LHCN-M2 (cell line): ENCODE measurements around the gene ALDH1A3. TPM values are rescaled to one million over a fixed set of nuclear protein-coding genes. Genes with fewer than 3 reads are reported as not detected.

Experiments used
- DNase-seq: peaks from one replicate; pipeline ENCODE4 v3.0.0-alpha.2; 2012; ENCODE audit warnings: low read depth
- total RNA-seq: library from RNA; depleted of rRNA; stranded (reverse); fragments of >200 nt; gene quantifications from 2 replicates; pipeline ENCODE4 v1.2.3, GENCODE V29; 2014; rRNA removed

The ALDH1A3 gene
- total RNA-seq, 1 experiment from 2014 or later = 0.11 TPM

DNA sequence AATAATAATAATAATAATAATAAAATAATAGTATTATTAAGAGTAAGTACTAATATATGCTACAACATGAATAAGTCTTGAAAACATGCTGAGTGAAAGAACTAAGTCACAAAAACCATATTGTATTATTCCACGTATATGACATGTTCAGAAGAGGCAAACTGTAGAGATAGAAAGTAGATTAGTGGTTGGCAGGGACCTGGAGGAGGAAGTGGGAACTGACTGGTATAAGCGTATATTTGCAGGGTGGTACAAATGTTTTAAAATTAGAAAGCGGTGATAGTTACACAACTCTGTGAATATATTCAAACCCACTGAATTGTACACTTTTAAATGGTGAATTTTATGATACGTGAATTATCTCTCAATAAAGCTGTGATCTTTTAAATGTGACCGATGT is 72.3 kb downstream of the ALDH1A3 start:
- DNase-seq = no peak

DNA sequence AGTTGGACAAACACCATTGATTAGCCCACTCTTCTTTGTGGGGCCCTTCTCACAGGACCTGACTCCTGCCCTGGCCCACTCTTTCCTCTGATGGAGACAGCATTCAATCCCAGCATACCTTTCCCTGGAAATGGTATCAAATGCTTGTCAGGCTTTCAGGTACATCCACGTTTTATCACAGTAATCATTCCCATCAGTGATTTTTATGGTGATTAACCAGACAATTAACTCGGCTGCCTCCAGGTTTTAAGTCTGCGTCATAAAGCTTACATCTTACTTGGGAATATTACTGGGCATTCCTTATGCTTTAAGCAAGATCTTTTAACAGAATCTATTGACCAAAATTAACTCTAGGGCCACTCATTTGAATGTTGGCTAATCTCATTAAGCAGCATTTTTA is 72.9 kb downstream of the ALDH1A3 start:
- DNase-seq = no peak

- DNase-seq = no peak
Observed at GRCh38 chr15:100958326-100959065, 78.9 kb downstream of the ALDH1A3 start.

DNA sequence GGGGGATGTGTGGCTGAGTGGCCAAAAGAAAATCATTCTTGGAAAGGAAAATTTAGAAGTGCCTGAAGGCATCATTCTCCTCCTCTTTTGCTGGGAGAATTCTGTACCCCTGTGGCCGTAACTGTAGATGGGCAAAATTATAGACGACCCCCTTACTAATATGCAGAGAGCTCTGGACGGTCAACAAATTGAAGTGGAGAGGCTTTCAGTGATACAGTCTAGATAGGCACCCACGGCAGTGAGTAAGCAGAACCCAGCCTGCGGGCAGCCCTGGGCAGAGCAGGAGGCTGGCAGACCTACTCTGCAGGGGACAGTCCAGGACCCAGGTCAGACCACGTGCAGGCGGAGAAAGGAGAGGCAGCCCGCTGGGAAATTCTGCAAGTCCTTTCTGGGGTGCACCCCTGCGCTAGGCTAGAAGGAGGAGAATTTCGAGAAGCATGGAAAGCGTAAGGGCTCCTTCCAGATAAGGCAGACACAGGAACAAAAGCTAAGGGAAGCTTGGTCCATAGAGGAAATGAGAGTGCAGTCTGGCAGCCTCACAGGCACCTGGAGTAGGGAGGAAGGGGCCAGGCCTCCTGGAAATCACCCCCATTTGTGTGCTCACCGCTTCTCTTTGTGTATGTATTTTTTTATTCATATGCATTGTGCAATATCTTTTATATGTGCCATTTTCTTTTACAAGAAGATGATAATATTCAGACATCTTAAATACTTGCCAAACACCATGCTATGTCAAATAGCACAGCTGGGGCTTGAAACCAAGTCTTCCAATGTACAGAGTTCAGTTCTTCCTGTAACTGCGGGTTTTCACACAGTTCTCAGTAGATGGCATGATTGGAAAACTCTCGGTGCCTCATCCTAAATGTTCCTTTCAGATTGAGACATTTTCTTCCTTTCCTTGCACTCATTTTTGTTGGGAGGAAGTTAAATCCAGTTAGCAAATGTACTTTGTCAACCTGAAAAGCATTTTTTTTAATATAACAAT is 79.7 kb downstream of the ALDH1A3 start:
- no peak for DNase-seq

Other genes starting within 250 kb of the ALDH1A3 start
- 0.17 and 0.26 TPM in 2 replicates for gene LRRK1, start 39.5 kb downstream of the ALDH1A3 start, total RNA-seq